ENCODE measurements around the gene CSDE1.

CSDE1 gene

DNA sequence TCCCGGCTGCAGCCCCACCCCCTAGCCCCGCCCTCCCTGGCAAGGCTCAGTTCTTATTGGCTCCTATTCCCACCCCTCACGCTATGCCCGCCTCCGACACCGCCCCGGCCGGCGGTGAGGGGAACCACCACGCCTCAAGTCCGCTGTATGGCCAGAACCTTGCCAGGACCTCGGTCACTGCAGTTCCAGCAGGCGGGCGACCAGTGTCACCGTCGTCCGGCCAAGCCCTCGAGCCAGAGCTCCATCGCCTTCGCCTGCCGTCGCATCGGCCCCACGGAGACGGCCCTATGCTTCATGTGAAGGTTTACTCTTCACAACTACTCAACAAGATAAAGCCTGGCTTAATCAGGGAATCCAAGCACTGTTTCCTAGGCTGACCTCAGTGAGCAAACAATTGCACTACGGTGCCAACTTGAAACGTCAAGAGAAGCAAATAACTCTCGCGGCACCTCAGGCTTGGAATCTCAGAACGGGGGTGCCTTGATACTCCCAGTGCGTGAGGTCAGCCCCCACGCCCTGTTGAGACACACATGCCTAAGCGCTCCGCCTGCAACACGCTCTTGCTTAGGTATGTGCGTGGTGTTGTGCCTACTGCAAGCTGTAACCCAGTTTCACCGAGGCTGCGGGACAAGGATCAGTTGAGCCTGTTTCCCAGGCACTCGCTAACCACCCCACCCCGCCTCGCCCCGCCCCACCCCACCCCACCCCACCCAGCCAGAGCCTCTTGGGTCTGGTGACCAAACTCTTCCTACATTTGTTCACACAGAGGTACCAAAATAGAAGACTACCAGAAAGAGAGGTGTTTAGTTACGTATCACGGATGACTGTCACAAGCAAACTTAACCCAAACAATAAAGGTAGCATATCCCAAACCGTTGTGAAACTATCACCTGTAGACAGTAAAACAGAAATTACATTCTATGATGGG lies 87.4 kb downstream of the CSDE1 start:
- H2AFZ ChIP-seq = peak overlapping the region; percentile 87
- no peak overlapping the region for H3K9ac ChIP-seq
- TF ChIP-seq CTCF (IDR thresholded peaks at IDR 0.05) = no peak

GRCh38 chr1:114669562-114670082 lies 88.2 kb downstream of the CSDE1 start, which contains the start of gene DENND2C:
Gene DENND2C, minus strand, starts transcription at chr1:114670049. Its CDS starts 44,065 bp downstream, at chr1:114625984.
- Histone ChIP-seq H3K27ac (peak within 1 kb of the TSS; percentile 47), H3K4me3 (ENCODE audit: low read depth, low read length) (peak within 1 kb of the TSS; percentile 70), H2AFZ (peak within 1 kb of the TSS; percentile 87), H3K36me3 (ENCODE audit: control insufficient read depth, insufficient read depth, low read length) (no peaks in the 10 kb centered on the region), H3K4me2 (ENCODE audit: low read length) (peak within 1 kb of the TSS; percentile 81), H3K4me1 (no peaks in the 10 kb centered on the region), H3K27me3 (ENCODE audit: control insufficient read depth, insufficient read depth, low read length) (no peaks in the 10 kb centered on the region), H3K79me2 (no peaks in the 10 kb centered on the region), H3K9ac (no peak within 1 kb of the TSS), H3K9me3 (ENCODE audit: control insufficient read depth, low read length) (no peaks in the 10 kb centered on the region)
- no peak for TF ChIP-seq CTCF (IDR thresholded peaks at IDR 0.05)

More for the DNA sequence above, 87.4 kb downstream of the CSDE1 start:
- Histone ChIP-seq H3K4me3 (ENCODE audit: low read depth, low read length) (peak overlapping the region; percentile 70), H3K9me3 (ENCODE audit: control insufficient read depth, low read length) (no peaks in the 10 kb centered on the region), H3K27me3 (ENCODE audit: control insufficient read depth, insufficient read depth, low read length) (no peaks in the 10 kb centered on the region), H3K27ac (peak overlapping the region; percentile 47), H3K79me2 (no peaks in the 10 kb centered on the region), H3K4me1 (no peaks in the 10 kb centered on the region), H3K4me2 (ENCODE audit: low read length) (peak overlapping the region; percentile 81), H3K36me3 (ENCODE audit: control insufficient read depth, insufficient read depth, low read length) (no peaks in the 10 kb centered on the region)

DNA sequence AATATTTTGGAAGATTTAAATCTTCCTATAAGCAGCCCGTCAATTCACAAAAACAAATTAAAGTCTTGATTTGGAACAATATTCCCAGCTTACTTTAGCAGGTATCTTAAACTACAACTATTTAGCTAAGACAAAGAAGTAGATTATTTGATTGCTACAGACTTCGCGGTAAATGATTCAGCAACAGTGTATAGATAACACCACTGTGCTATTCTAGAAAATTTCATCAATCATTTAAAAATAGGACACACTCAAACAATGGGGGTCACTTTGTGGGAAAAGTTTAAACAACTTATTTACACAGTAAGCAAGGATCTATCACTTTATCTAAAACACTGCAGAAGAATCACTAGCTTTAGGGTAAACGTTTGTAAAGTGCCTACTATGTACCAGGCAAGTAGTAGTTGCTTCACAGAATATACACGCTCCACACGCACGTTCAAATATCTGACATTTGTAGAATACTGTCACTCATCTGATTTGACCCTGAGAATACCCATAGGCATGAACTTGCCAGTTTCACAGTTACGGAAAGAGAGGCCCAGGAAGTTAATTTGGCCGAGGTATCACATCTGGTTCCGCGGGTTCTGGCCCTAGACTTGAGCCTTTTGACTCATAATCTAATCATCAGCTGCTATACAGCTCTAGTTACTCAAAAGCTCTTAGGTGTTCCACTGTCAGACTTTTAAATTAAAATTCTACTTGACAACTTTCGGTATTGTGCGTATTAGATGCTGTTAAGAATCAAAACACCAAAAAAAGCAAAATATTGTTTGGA lies 88.8 kb downstream of the CSDE1 start:
- no peak overlapping the region for H3K27ac ChIP-seq
- no peaks in the 10 kb centered on the region for H3K27me3 ChIP-seq (ENCODE audit: control insufficient read depth, insufficient read depth, low read length)
- H3K4me3 ChIP-seq (ENCODE audit: low read depth, low read length) = peak overlapping the region; percentile 70
- peak overlapping the region; percentile 87 for H2AFZ ChIP-seq
- no peaks in the 10 kb centered on the region for H3K9me3 ChIP-seq (ENCODE audit: control insufficient read depth, low read length)
- no peaks in the 10 kb centered on the region for H3K4me1 ChIP-seq
- H3K79me2 ChIP-seq = no peaks in the 10 kb centered on the region
- H3K36me3 ChIP-seq (ENCODE audit: control insufficient read depth, insufficient read depth, low read length) = no peaks in the 10 kb centered on the region
- H3K9ac ChIP-seq = no peak overlapping the region
- TF ChIP-seq CTCF (IDR thresholded peaks at IDR 0.05) = no peak
- H3K4me2 ChIP-seq (ENCODE audit: low read length) = peak overlapping the region; percentile 81

DNA sequence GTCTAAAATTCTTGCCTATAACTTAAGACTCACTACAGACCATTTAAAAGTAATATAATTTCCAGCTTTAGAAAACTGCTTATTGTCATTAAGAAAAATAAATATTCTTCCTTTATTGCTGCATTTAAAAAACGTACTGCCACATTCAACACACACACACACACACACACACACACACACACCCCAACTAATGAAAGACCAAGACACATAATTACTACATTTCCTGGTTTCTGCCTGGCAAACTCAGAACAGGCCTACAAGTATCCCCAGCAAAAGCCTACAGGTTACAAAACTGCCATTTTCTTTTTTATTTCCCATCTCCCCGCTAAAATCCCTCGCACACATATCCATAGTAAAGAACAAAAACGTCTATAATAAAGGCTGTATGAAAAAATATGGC lies 89.4 kb downstream of the CSDE1 start:
- H3K27ac ChIP-seq = no peak overlapping the region
- H2AFZ ChIP-seq = no peak overlapping the region
- no peak overlapping the region for H3K4me3 ChIP-seq (ENCODE audit: low read depth, low read length)

More for the DNA sequence above, 89.4 kb downstream of the CSDE1 start:
- Histone ChIP-seq H3K4me1 (no peaks in the 10 kb centered on the region), H3K9me3 (ENCODE audit: control insufficient read depth, low read length) (no peaks in the 10 kb centered on the region), H3K4me2 (ENCODE audit: low read length) (no peak overlapping the region), H3K9ac (no peak overlapping the region), H3K36me3 (ENCODE audit: control insufficient read depth, insufficient read depth, low read length) (no peaks in the 10 kb centered on the region), H3K79me2 (no peaks in the 10 kb centered on the region), H3K27me3 (ENCODE audit: control insufficient read depth, insufficient read depth, low read length) (no peaks in the 10 kb centered on the region)
- no peak for TF ChIP-seq CTCF (IDR thresholded peaks at IDR 0.05)
